K562 (cell line): ENCODE measurements around the gene IL3RA.

ENCODE experiments used
- CAMTA2 ChIP-seq: fragments of 250-450 bp; sonication (Bioruptor Pico); conservative IDR thresholded peaks from 2 replicates; pipeline ENCODE4 v1.5.1; 2022
- CBFB ChIP-seq: sonication (generic); formaldehyde crosslinking; IDR thresholded peaks from 2 replicates; pipeline ENCODE4 v1.4.0; 2020; ENCODE audit warnings: mild to moderate bottlenecking, missing genetic modification reagents
- CEBPG ChIP-seq, 3 experiments: fragments of 200-800 bp in 1 of 3; sonication (Bioruptor generic) in 1 of 3; sonication (generic) in 1 of 3; formaldehyde crosslinking in 1 of 3; IDR thresholded peaks in 2 of 3; conservative IDR thresholded peaks in 1 of 3; 2 replicates each; pipeline versions ENCODE4 v1.6.1 to v1.8.0; 2016 to 2022; ENCODE audit warnings: missing compliant biosample characterization in 2 of 3, missing genetic modification characterization in 2 of 3, mild to moderate bottlenecking in 1 of 3, missing genetic modification reagents in 1 of 3
- CTCF ChIP-seq, 3 experiments: IDR thresholded peaks in 2 of 3; conservative IDR thresholded peaks in 1 of 3; 2 replicates each; pipeline ENCODE4 v1.5.1; 2011 to 2012; ENCODE audit warnings: low read length in 3 of 3, mild to moderate bottlenecking in 3 of 3, control low read depth in 2 of 3, improper control_type of control experiment in 1 of 3, inconsistent platforms in 1 of 3, low read depth in 1 of 3, mixed read lengths in 1 of 3, moderate library complexity in 1 of 3; ENCODE audit not compliant: insufficient read depth in 2 of 3
- EZH2 ChIP-seq: IDR thresholded peaks from 2 replicates; pipeline ENCODE4 v1.6.1; 2012; ENCODE audit warnings: low read depth, mild to moderate bottlenecking, inconsistent platforms, low read length, borderline replicate concordance
- NCOR1 ChIP-seq: fragments of 450-650 bp; IDR thresholded peaks from 2 replicates; pipeline ENCODE4 v1.6.1; 2016; ENCODE audit warnings: mild to moderate bottlenecking, moderate library complexity
- POLR2A ChIP-seq: fragments of 450-650 bp; conservative IDR thresholded peaks from 2 replicates; pipeline ENCODE4 v1.6.1; 2016
- SP1 ChIP-seq: sonication (generic); formaldehyde crosslinking; IDR thresholded peaks from 2 replicates; pipeline ENCODE4 v1.8.1; 2022; ENCODE audit warnings: mild to moderate bottlenecking, missing genetic modification reagents
- SPI1 ChIP-seq: IDR thresholded peaks from 2 replicates; pipeline ENCODE4 v1.6.1; 2011; ENCODE audit warnings: low read depth, low read length, control low read depth, borderline replicate concordance
- U2AF2 ChIP-seq: fragments of 200-400 bp; formaldehyde crosslinking; optimal IDR thresholded peaks from 2 replicates; pipeline ENCODE3; 2017; ENCODE audit warnings: low read depth, mild to moderate bottlenecking, low read length
- ZNF780A ChIP-seq: fragments of 250-450 bp; sonication (Bioruptor Pico); IDR thresholded peaks from 2 replicates; pipeline ENCODE4 v1.5.0; 2021; ENCODE audit warnings: mild to moderate bottlenecking
- TF ChIP-seq, protein P1 (sequence below): sonication (generic); formaldehyde crosslinking; IDR thresholded peaks from 2 replicates; pipeline ENCODE4 v1.9.0; 2022; ENCODE audit warnings: mild to moderate bottlenecking, missing genetic modification reagents

GRCh38 chrX:1306909-1307625 is 29.5 kb upstream of the IL3RA start:
- no peak for TF ChIP-seq U2AF2
- no peak for TF ChIP-seq POLR2A
- TF ChIP-seq CBFB (CRISPR knock-in tag), result no peak
- TF ChIP-seq NCOR1, result no peak
- no peak for TF ChIP-seq CTCF (IDR thresholded peaks at IDR 0.05 in 2 of 3, conservative IDR thresholded peaks at IDR 0.05 in 1 of 3; ENCODE audit: insufficient read depth in 2 of 3, low read depth in 1 of 3, low read length in 3 of 3)
- no peak for TF ChIP-seq CEBPG (CRISPR knock-in tag; IDR thresholded peaks at IDR 0.05)
- TF ChIP-seq CEBPG (tag; conservative IDR thresholded peaks at IDR 0.05 in 1 of 2, IDR thresholded peaks at IDR 0.05 in 1 of 2), result no peak
- no peak for TF ChIP-seq ZNF780A (CRISPR knock-in tag)
- no peak for TF ChIP-seq EZH2
- TF ChIP-seq CAMTA2 (CRISPR knock-in tag), result no peak
- TF ChIP-seq SP1 (CRISPR knock-in tag), result no peak
- TF ChIP-seq, protein P1, sequence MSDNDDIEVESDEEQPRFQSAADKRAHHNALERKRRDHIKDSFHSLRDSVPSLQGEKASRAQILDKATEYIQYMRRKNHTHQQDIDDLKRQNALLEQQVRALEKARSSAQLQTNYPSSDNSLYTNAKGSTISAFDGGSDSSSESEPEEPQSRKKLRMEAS, result no peak
- TF ChIP-seq SPI1, result no peak
